ENCODE data around the gene MAPK8IP3.
"Not testable (repeated sequence)": the region's sequence is repeated elsewhere in the genome, so short reads cannot be mapped to it uniquely, and the experiment has no call there.

The MAPK8IP3 gene

GRCh38 chr16:1713933-1714332 is 7.9 kb downstream of the MAPK8IP3 start:
- DNase-seq: peak; percentile 77

- DNase-seq: no peak
These were observed 9.2 kb downstream of the MAPK8IP3 start for GRCh38 chr16:1715220-1715619.

- DNase-seq: not testable (repeated sequence)
These were observed 12.2 kb downstream of the MAPK8IP3 start for GRCh38 chr16:1718236-1718635.

- DNase-seq: peak; percentile 17
These were observed 13.7 kb downstream of the MAPK8IP3 start for GRCh38 chr16:1719559-1720229.

- no peak for DNase-seq
These were observed 15.4 kb downstream of the MAPK8IP3 start for GRCh38 chr16:1721372-1721771.

- DNase-seq: peak; percentile 17
These were observed 17.6 kb downstream of the MAPK8IP3 start for GRCh38 chr16:1723450-1724147.

GRCh38 chr16:1724491-1724890 is 18.5 kb downstream of the MAPK8IP3 start:
- DNase-seq: no peak

- DNase-seq: no peak
These were observed 20.9 kb downstream of the MAPK8IP3 start for GRCh38 chr16:1726661-1727502.

- no peak for DNase-seq
These were observed 21.9 kb downstream of the MAPK8IP3 start for GRCh38 chr16:1727651-1728624.

- no peak for DNase-seq
These were observed 23.0 kb downstream of the MAPK8IP3 start for GRCh38 chr16:1729026-1729425.

- no peak for DNase-seq
These were observed 23.4 kb downstream of the MAPK8IP3 start for GRCh38 chr16:1729445-1729844.

- no peak for DNase-seq
These were observed 25.1 kb downstream of the MAPK8IP3 start for GRCh38 chr16:1731073-1731472.

- DNase-seq: no peak
These were observed 25.6 kb downstream of the MAPK8IP3 start for GRCh38 chr16:1731603-1732002.

GRCh38 chr16:1732071-1732470 is 26.1 kb downstream of the MAPK8IP3 start:
- DNase-seq: no peak

GRCh38 chr16:1732551-1732987 is 26.6 kb downstream of the MAPK8IP3 start:
- DNase-seq: not testable (repeated sequence)

- DNase-seq: no peak
These were observed 28.1 kb downstream of the MAPK8IP3 start for GRCh38 chr16:1734123-1734522.

- DNase-seq: no peak
These were observed 28.8 kb downstream of the MAPK8IP3 start for GRCh38 chr16:1734816-1735215.

GRCh38 chr16:1740234-1740633 is 34.2 kb downstream of the MAPK8IP3 start:
- DNase-seq: no peak

GRCh38 chr16:1740781-1741490 is 34.9 kb downstream of the MAPK8IP3 start:
- no peak for DNase-seq

- no peak for DNase-seq
These were observed 35.7 kb downstream of the MAPK8IP3 start for GRCh38 chr16:1741553-1742165.
